Subcutaneous adipose tissue (tissue), 4 donors: ENCODE results near the gene ATP6V0A1. TPM values are rescaled to one million over a fixed set of nuclear protein-coding genes. Genes with fewer than 3 reads are reported as not detected.

ENCODE experiments used
- total RNA-seq, 4 donors: library from RNA; depleted of rRNA; stranded (reverse); fragments of >200 nt; gene quantifications; one replicate each; pipeline ENCODE4 v1.1.0, GENCODE V29; 2016
- TF ChIP-seq, protein P1 (sequence below): fragments of 450-650 bp; IDR thresholded peaks from one replicate; pipeline ENCODE4 v1.5.1; 2016; ENCODE audit warnings: low read depth, mild to moderate bottlenecking, control low read depth, antibody characterized with exemption, moderate library complexity

ATP6V0A1 gene
- total RNA-seq, 4 donors from 2014 or later, result 53.0 to 113 (median 56.1) TPM

DNA sequence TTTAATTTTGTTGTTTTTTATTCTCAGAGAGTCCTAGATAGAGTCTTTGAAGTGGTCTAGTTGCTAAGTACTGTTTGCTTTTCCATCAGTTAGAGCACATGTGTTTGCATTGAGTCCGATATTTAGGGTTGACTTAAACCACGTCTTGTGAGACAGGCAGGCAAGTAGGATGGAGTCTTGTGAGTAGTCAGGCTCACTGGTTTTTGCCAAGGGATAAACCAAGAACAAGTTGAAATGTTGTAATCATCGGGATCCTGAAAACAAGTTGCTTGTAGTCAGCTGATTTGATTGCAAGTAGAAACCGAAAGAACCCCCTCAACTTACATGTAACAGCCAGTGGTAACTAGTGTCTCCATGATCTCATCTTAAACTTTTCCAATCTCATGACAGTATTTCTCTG, 17.2 kb downstream of the ATP6V0A1 start:
- TF ChIP-seq, protein P1, sequence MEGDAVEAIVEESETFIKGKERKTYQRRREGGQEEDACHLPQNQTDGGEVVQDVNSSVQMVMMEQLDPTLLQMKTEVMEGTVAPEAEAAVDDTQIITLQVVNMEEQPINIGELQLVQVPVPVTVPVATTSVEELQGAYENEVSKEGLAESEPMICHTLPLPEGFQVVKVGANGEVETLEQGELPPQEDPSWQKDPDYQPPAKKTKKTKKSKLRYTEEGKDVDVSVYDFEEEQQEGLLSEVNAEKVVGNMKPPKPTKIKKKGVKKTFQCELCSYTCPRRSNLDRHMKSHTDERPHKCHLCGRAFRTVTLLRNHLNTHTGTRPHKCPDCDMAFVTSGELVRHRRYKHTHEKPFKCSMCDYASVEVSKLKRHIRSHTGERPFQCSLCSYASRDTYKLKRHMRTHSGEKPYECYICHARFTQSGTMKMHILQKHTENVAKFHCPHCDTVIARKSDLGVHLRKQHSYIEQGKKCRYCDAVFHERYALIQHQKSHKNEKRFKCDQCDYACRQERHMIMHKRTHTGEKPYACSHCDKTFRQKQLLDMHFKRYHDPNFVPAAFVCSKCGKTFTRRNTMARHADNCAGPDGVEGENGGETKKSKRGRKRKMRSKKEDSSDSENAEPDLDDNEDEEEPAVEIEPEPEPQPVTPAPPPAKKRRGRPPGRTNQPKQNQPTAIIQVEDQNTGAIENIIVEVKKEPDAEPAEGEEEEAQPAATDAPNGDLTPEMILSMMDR, result no peak

- TF ChIP-seq, protein P1, result no peak
Observed at GRCh38 chr17:42476411-42476810, 17.7 kb downstream of the ATP6V0A1 start.

GRCh38 chr17:42477173-42477572, 18.5 kb downstream of the ATP6V0A1 start:
- TF ChIP-seq, protein P1, result no peak

DNA sequence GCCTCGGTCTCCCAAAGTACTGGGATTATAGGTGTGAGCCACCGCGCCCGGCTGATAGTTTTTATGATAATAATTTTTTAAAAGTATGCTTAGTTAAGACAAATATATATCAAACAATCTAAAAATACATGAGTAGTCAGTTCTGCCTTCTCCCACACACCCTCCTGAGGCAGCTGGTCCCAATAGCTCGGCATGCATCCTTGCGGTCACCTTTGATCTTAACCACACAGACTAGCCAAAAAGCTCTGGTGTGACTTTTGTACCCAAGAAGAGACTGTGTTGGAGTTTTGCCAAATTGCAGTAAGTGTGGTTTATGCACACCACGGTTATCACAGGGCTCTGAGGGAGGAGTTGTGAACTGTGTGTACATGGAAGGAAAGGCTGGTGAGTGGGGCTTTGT, 25.6 kb downstream of the ATP6V0A1 start:
- TF ChIP-seq, protein P1, result no peak

- TF ChIP-seq, protein P1, result no peak
Observed at GRCh38 chr17:42485680-42486079, 27.0 kb downstream of the ATP6V0A1 start.

DNA sequence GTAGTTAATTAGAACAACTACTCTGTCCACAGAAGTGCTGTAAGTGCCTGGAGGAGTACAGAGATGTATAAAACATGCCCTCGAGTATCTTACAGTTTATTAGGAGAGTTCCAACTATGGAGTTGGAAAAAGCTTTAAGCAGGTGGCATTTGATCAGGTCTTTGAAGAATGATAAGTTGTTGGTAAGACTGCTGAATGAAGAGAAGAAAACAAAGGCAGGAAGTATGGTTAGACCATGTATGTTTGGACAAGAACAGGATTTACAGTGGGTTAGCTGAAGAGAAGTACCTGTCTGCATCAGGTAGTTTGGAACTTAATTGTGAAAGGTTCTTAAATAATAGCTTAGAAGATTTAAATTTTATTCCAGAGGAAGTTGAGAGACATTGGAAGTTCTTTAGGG, 29.4 kb downstream of the ATP6V0A1 start:
- TF ChIP-seq, protein P1, result no peak

DNA sequence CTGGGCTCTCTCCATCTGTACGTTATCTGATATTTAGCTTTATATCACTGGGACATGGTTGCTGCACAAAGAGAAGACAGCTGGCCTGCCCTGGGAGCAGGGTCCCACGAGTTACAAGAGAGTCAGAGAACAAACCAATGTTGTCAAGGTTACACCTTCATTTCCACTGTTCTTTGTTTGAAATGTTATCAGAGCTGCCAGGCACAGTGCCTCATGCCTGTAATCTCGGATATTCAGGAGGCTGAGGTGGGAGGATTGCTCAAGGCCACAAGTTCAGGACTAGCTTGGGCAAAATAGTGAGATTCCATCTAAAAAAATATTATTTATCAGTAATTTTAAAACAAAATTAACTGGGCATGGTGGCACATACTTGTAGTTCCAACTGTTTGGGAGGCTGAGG, 34.6 kb downstream of the ATP6V0A1 start:
- TF ChIP-seq, protein P1, result no peak
